Gastroesophageal sphincter (tissue), 3 donors: ENCODE data around the gene ANO2.

Source experiments
- EP300 ChIP-seq: sonication (generic); formaldehyde crosslinking; IDR thresholded peaks from one replicate; pipeline ENCODE4 v1.6.1; 2017; ENCODE audit warnings: antibody characterized with exemption, mild to moderate bottlenecking
- POLR2A ChIP-seq, 2 donors: fragments of 450-650 bp; IDR thresholded peaks; one replicate each; pipeline ENCODE4 v1.6.1; 2017; ENCODE audit warnings: antibody characterized with exemption in 2 of 2, mild to moderate bottlenecking in 2 of 2, moderate library complexity in 1 of 2
- TF ChIP-seq, protein P1 (sequence below), 4 experiments: fragments of 200-600 bp in 2 of 4; fragments of 450-650 bp in 2 of 4; sonication (generic) in 1 of 4; IDR thresholded peaks; one replicate each; pipeline ENCODE4 v1.5.1; 2017 to 2019; ENCODE audit warnings: antibody characterized with exemption in 4 of 4, mild to moderate bottlenecking in 2 of 4, moderate library complexity in 2 of 4

DNA sequence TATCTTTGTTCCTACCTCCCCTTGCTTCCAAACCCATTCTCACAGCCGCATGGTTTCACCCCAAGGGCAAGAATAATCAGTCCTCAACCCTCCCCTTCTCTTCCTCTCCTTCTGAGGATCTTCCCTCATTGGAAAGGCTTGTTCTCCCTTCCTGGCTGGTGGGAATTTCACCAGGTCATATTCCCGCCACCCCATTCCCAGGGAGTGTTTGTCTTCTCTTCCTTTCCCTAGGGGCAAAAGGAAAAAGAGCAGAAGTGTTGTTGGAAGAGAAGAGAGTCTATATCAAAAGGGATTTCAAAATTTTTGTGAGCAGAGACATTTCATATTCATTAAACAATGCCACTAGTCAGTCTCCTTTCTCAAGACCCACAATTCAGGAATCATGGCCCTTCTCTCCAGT, 176.9 kb downstream of the ANO2 start:
- no peak for TF ChIP-seq POLR2A (IDR thresholded peaks at IDR 0.05)
- TF ChIP-seq, protein P1, sequence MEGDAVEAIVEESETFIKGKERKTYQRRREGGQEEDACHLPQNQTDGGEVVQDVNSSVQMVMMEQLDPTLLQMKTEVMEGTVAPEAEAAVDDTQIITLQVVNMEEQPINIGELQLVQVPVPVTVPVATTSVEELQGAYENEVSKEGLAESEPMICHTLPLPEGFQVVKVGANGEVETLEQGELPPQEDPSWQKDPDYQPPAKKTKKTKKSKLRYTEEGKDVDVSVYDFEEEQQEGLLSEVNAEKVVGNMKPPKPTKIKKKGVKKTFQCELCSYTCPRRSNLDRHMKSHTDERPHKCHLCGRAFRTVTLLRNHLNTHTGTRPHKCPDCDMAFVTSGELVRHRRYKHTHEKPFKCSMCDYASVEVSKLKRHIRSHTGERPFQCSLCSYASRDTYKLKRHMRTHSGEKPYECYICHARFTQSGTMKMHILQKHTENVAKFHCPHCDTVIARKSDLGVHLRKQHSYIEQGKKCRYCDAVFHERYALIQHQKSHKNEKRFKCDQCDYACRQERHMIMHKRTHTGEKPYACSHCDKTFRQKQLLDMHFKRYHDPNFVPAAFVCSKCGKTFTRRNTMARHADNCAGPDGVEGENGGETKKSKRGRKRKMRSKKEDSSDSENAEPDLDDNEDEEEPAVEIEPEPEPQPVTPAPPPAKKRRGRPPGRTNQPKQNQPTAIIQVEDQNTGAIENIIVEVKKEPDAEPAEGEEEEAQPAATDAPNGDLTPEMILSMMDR (IDR thresholded peaks at IDR 0.05), result no peak
- no peak for TF ChIP-seq EP300
